Endometrium (tissue), 2 donors: Measurements from ENCODE around the gene SPNS1.
"Not testable (repeated sequence)": the region's sequence is repeated elsewhere in the genome, so short reads cannot be mapped to it uniquely, and the experiment has no call there.

Source experiments
- FAIRE-seq: peaks from 2 replicates; lab custom pipeline; 2012; peaks lifted over from hg19 to GRCh38; lab: Jason Lieb, UNC
- donor health status: control.
- donor health status: control.

Gene SPNS1

GRCh38 chr16:28990375-28991040, 15.9 kb downstream of the SPNS1 start:
- FAIRE-seq = no peak

GRCh38 chr16:28991687-28992086, 17.1 kb downstream of the SPNS1 start:
- FAIRE-seq = no peak

- FAIRE-seq = no peak
These were observed 17.9 kb downstream of the SPNS1 start for GRCh38 chr16:28992496-28992895.

- no peak for FAIRE-seq
These were observed 24.3 kb downstream of the SPNS1 start for GRCh38 chr16:28998837-28999236.

- no peak for FAIRE-seq
These were observed 25.0 kb downstream of the SPNS1 start for GRCh38 chr16:28999577-28999976.

- no peak for FAIRE-seq
These were observed 25.4 kb downstream of the SPNS1 start for GRCh38 chr16:29000019-29000418.

GRCh38 chr16:29004496-29005139, 30.0 kb downstream of the SPNS1 start:
- FAIRE-seq = not testable (repeated sequence)

GRCh38 chr16:29007730-29008593, 33.4 kb downstream of the SPNS1 start:
- no peak for FAIRE-seq

GRCh38 chr16:29009050-29009837, 34.7 kb downstream of the SPNS1 start:
- no peak for FAIRE-seq

GRCh38 chr16:29009838-29010166, 35.2 kb downstream of the SPNS1 start:
- no peak for FAIRE-seq

GRCh38 chr16:29011112-29011511, 36.5 kb downstream of the SPNS1 start:
- no peak for FAIRE-seq

- no peak for FAIRE-seq
These were observed 37.3 kb downstream of the SPNS1 start for GRCh38 chr16:29011851-29012250.

GRCh38 chr16:29012913-29013553, 38.5 kb downstream of the SPNS1 start:
- no peak for FAIRE-seq

GRCh38 chr16:29014561-29015069, 40.0 kb downstream of the SPNS1 start:
- FAIRE-seq = no peak

GRCh38 chr16:29022196-29022595, 47.6 kb downstream of the SPNS1 start:
- FAIRE-seq = no peak

- no peak for FAIRE-seq
These were observed 49.0 kb downstream of the SPNS1 start for GRCh38 chr16:29023279-29024277.

- FAIRE-seq = no peak
These were observed 49.7 kb downstream of the SPNS1 start for GRCh38 chr16:29024278-29024677.

GRCh38 chr16:29025218-29025617, 50.6 kb downstream of the SPNS1 start:
- no peak for FAIRE-seq

- no peak for FAIRE-seq
These were observed 51.2 kb downstream of the SPNS1 start for GRCh38 chr16:29025735-29026134.

- FAIRE-seq = no peak
These were observed 54.0 kb downstream of the SPNS1 start for GRCh38 chr16:29028457-29029167.
